HepG2 (cell line): ENCODE measurements around the gene NDUFS2. TPM values are rescaled to one million over a fixed set of nuclear protein-coding genes. Genes with fewer than 3 reads are reported as not detected.

ENCODE experiments used
- CC2D1A ChIP-seq: sonication (generic); formaldehyde crosslinking; IDR thresholded peaks from 2 replicates; pipeline ENCODE4 v1.8.1; 2023; ENCODE audit warnings: mild to moderate bottlenecking, missing genetic modification reagents
- ELF3 ChIP-seq: IDR thresholded peaks from 2 replicates; pipeline ENCODE4 v1.6.1; 2016; ENCODE audit warnings: missing genetic modification reagents, missing compliant biosample characterization
- ETV5 ChIP-seq: IDR thresholded peaks from 2 replicates; pipeline ENCODE4 v1.6.1; 2018; ENCODE audit warnings: missing biosample characterization, missing genetic modification reagents, inconsistent platforms, borderline replicate concordance
- MXI1 ChIP-seq: IDR thresholded peaks from 3 replicates; pipeline ENCODE4 v1.6.1; 2012; ENCODE audit warnings: low read depth, low read length, inconsistent platforms, borderline replicate concordance
- SIX1 ChIP-seq: sonication (generic); formaldehyde crosslinking; IDR thresholded peaks from 2 replicates; pipeline ENCODE4 v1.4.0; 2020; ENCODE audit warnings: missing genetic modification reagents, borderline replicate concordance
- SNRNP70 ChIP-seq: fragments of 200-400 bp; formaldehyde crosslinking; IDR thresholded peaks from 2 replicates; pipeline ENCODE4 v1.6.1; 2017; ENCODE audit warnings: mild to moderate bottlenecking, low read depth, low read length, moderate library complexity
- SOX5 ChIP-seq: IDR thresholded peaks from 2 replicates; pipeline ENCODE4 v1.6.1; 2016; ENCODE audit warnings: borderline replicate concordance
- TBX2 ChIP-seq: sonication (generic); formaldehyde crosslinking; IDR thresholded peaks from 2 replicates; pipeline ENCODE4 v1.5.0; 2020; ENCODE audit warnings: missing genetic modification reagents, mild to moderate bottlenecking, borderline replicate concordance
- TBX3 ChIP-seq: fragments of 450-650 bp; IDR thresholded peaks from 2 replicates; pipeline ENCODE4 v1.6.1; 2017; ENCODE audit warnings: antibody characterized with exemption, mild to moderate bottlenecking, inconsistent platforms, borderline replicate concordance
- ZBTB3 ChIP-seq: sonication (generic); formaldehyde crosslinking; IDR thresholded peaks from 2 replicates; pipeline ENCODE4 v1.4.0; 2020; ENCODE audit warnings: low read depth, mild to moderate bottlenecking, moderate library complexity, missing genetic modification reagents, borderline replicate concordance
- ZNF235 ChIP-seq: sonication (generic); formaldehyde crosslinking; IDR thresholded peaks from 2 replicates; pipeline ENCODE4 v1.8.1; 2023; ENCODE audit warnings: mild to moderate bottlenecking, missing genetic modification reagents, borderline replicate concordance
- ZNF354B ChIP-seq: sonication (generic); formaldehyde crosslinking; IDR thresholded peaks from 2 replicates; pipeline ENCODE4 v1.8.0; 2022; ENCODE audit warnings: mild to moderate bottlenecking, missing genetic modification reagents
- polyA plus RNA-seq, 8 experiments: library from polyadenylated mRNA; depleted of rRNA in 3 of 8; stranded (reverse) in 7 of 8; unstranded in 1 of 8; fragments of >200 nt; fragmentation: Illumina TruSeq in 4 of 8; extraction: Trizol in 4 of 8; gene quantifications; 2 replicates each; pipeline versions ENCODE4 v1.2.1 to v1.2.3, GENCODE V29; 2011 to 2016; ENCODE audit warnings: low read depth in 4 of 8, missing spikeins in 1 of 8, mixed read lengths in 1 of 8; ENCODE audit not compliant: insufficient read depth in 1 of 8
- total RNA-seq, 5 experiments: library from RNA; depleted of rRNA; stranded (reverse); fragments of >200 nt; fragmentation: Illumina TruSeq; extraction: Trizol; gene quantifications; 2 replicates each; pipeline ENCODE4 v1.2.3, GENCODE V29; 2016; ENCODE audit warnings: low read depth in 1 of 5
- TF ChIP-seq, protein P1 (sequence below): sonication (generic); formaldehyde crosslinking; IDR thresholded peaks from 2 replicates; pipeline ENCODE4 v1.8.0; 2022; ENCODE audit warnings: low read depth, missing genetic modification reagents
- TF ChIP-seq, protein P2 (sequence below): sonication (generic); formaldehyde crosslinking; IDR thresholded peaks from 2 replicates; pipeline ENCODE4 v1.5.0; 2020; ENCODE audit warnings: mild to moderate bottlenecking, missing genetic modification reagents, borderline replicate concordance
- TF ChIP-seq, protein P3 (sequence below): sonication (generic); formaldehyde crosslinking; IDR thresholded peaks from 2 replicates; pipeline ENCODE4 v1.4.0; 2020; ENCODE audit warnings: missing genetic modification reagents, low read depth, mild to moderate bottlenecking, borderline replicate concordance
- TF ChIP-seq, protein P4 (sequence below): sonication (generic); formaldehyde crosslinking; IDR thresholded peaks from 2 replicates; pipeline ENCODE4 v1.4.0; 2020; ENCODE audit warnings: missing genetic modification reagents
- TF ChIP-seq, protein P5 (sequence below): sonication (generic); formaldehyde crosslinking; IDR thresholded peaks from 2 replicates; pipeline ENCODE4 v1.9.0; 2022; ENCODE audit warnings: missing genetic modification reagents, mild to moderate bottlenecking, borderline replicate concordance

The NDUFS2 gene
- total and polyA plus RNA-seq, 2 of the 13 experiments (the other 11 are each of a cell fraction or from before 2014, with no cell fraction given): 89.9 to 118 TPM

DNA sequence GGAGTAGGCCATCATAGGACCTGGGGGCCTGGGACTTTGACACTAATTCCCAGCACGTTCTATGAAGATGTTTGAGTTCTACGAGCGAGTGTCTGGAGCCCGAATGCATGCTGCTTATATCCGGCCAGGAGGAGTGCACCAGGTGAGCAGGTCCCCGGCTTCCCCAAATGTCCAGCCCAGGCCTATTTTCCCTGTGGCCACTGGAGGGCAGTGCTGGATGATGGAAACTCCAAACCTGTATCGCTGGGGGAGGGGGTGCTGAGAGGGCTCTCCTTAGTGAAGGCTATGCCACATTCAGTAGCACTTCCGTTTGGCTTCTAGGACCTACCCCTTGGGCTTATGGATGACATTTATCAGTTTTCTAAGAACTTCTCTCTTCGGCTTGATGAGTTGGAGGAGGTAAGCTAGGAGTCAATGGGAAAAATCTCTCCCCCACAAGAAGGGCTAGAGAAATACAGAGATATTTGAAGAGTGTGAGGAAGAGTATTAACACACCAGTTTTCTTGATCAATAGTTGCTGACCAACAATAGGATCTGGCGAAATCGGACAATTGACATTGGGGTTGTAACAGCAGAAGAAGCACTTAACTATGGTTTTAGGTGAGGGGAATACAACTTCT, 7.7 kb downstream of the NDUFS2 start (continued):
- TF ChIP-seq, protein P1, sequence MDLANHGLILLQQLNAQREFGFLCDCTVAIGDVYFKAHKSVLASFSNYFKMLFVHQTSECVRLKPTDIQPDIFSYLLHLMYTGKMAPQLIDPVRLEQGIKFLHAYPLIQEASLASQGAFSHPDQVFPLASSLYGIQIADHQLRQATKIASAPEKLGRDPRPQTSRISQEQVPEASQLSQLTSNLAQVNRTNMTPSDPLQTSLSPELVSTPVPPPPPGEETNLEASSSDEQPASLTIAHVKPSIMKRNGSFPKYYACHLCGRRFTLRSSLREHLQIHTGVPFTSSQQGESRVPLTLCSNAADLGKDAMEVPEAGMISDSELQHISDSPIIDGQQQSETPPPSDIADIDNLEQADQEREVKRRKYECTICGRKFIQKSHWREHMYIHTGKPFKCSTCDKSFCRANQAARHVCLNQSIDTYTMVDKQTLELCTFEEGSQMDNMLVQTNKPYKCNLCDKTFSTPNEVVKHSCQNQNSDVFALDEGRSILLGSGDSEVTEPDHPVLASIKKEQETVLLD (CRISPR knock-in tag): no peak
- TF ChIP-seq CC2D1A (CRISPR knock-in tag) (no peak), ETV5 (CRISPR knock-in tag) (peak; percentile 58; the same call in 1 of the 2 replicates), SNRNP70 (no peak), SIX1 (CRISPR knock-in tag) (0 out of 2 replicates have a peak, but pooled peaks have one; percentile 27), TBX3 (0 out of 2 replicates have a peak, but pooled peaks have one; percentile 11), MXI1 (0 out of 3 replicates have a peak, but pooled peaks have one; percentile 43), ZBTB3 (CRISPR knock-in tag) (no peak), ELF3 (peak; percentile 69; the same call in 1 of the 2 replicates), SOX5 (CRISPR knock-in tag) (peak; percentile 31; the same call in 1 of the 2 replicates), TBX2 (0 out of 2 replicates have a peak, but pooled peaks have one; percentile 22), ZNF354B (CRISPR knock-in tag) (no peak), ZNF235 (CRISPR knock-in tag) (no peak)
- TF ChIP-seq, protein P2, sequence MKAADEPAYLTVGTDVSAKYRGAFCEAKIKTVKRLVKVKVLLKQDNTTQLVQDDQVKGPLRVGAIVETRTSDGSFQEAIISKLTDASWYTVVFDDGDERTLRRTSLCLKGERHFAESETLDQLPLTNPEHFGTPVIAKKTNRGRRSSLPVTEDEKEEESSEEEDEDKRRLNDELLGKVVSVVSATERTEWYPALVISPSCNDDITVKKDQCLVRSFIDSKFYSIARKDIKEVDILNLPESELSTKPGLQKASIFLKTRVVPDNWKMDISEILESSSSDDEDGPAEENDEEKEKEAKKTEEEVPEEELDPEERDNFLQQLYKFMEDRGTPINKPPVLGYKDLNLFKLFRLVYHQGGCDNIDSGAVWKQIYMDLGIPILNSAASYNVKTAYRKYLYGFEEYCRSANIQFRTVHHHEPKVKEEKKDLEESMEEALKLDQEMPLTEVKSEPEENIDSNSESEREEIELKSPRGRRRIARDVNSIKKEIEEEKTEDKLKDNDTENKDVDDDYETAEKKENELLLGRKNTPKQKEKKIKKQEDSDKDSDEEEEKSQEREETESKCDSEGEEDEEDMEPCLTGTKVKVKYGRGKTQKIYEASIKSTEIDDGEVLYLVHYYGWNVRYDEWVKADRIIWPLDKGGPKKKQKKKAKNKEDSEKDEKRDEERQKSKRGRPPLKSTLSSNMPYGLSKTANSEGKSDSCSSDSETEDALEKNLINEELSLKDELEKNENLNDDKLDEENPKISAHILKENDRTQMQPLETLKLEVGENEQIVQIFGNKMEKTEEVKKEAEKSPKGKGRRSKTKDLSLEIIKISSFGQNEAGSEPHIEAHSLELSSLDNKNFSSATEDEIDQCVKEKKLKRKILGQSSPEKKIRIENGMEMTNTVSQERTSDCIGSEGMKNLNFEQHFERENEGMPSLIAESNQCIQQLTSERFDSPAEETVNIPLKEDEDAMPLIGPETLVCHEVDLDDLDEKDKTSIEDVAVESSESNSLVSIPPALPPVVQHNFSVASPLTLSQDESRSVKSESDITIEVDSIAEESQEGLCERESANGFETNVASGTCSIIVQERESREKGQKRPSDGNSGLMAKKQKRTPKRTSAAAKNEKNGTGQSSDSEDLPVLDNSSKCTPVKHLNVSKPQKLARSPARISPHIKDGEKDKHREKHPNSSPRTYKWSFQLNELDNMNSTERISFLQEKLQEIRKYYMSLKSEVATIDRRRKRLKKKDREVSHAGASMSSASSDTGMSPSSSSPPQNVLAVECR (CRISPR knock-in tag): peak; percentile 32; the same call in 1 of the 2 replicates
- TF ChIP-seq, protein P3, sequence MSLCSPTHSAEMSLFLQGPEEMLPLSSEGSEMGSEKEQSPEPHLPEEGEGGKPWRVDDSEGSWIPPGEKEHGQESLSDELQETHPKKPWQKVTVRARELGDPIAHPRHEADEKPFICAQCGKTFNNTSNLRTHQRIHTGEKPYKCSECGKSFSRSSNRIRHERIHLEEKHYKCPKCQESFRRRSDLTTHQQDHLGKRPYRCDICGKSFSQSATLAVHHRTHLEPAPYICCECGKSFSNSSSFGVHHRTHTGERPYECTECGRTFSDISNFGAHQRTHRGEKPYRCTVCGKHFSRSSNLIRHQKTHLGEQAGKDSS (CRISPR knock-in tag): peak; percentile 75; the same call in 1 of the 2 replicates
- TF ChIP-seq, protein P4, sequence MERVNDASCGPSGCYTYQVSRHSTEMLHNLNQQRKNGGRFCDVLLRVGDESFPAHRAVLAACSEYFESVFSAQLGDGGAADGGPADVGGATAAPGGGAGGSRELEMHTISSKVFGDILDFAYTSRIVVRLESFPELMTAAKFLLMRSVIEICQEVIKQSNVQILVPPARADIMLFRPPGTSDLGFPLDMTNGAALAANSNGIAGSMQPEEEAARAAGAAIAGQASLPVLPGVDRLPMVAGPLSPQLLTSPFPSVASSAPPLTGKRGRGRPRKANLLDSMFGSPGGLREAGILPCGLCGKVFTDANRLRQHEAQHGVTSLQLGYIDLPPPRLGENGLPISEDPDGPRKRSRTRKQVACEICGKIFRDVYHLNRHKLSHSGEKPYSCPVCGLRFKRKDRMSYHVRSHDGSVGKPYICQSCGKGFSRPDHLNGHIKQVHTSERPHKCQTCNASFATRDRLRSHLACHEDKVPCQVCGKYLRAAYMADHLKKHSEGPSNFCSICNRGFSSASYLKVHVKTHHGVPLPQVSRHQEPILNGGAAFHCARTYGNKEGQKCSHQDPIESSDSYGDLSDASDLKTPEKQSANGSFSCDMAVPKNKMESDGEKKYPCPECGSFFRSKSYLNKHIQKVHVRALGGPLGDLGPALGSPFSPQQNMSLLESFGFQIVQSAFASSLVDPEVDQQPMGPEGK (CRISPR knock-in tag): peak; percentile 71
- TF ChIP-seq, protein P5, sequence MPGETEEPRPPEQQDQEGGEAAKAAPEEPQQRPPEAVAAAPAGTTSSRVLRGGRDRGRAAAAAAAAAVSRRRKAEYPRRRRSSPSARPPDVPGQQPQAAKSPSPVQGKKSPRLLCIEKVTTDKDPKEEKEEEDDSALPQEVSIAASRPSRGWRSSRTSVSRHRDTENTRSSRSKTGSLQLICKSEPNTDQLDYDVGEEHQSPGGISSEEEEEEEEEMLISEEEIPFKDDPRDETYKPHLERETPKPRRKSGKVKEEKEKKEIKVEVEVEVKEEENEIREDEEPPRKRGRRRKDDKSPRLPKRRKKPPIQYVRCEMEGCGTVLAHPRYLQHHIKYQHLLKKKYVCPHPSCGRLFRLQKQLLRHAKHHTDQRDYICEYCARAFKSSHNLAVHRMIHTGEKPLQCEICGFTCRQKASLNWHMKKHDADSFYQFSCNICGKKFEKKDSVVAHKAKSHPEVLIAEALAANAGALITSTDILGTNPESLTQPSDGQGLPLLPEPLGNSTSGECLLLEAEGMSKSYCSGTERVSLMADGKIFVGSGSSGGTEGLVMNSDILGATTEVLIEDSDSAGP: peak; percentile 27; the same call in 1 of the 2 replicates
